NCI-H2227 treated with DMSO at 0.1 percent for 48 hours (cell line): Measurements from ENCODE around the gene MOB3B.

Experiments
- DNase-seq: peaks from one replicate; lab custom pipeline; 2025; lab: John Stamatoyannopoulos, UW

Gene MOB3B

DNA sequence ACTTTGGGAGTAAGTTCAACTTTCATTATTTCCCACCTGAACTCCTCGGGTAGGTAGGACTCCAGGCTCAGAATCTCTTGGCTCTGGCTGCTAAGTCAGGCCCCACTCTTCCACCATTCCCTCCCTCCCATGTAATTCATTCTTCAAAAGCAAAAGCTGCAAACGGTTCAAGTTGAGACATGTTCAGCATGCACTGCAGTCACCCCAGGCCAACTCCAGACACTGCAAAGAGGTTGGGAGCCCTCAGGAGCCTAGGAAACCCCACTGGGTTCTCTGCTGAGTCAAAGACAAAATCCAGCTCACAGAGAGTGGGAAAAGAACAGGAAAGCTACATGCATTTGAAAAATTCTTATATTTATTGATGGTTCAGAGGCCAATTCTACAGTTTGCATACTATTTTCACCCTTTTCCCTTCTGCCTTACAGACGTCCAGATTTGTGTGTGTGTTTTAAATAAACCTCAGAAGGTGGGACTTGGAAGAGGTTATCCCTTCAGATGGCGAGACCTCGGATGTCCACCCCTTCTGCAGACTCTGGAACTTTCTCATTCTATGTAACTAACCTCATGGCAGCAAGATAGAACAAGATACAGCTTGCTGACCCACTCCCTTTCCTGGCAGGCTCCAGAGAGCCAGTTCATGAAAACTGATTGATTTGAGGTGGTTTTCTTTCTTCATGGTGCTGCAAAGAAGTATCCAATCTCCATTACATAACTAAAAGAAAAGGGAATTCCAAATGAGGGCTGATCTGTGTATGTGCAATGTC, 167.0 kb downstream of the MOB3B start:
- DNase-seq: no peak

DNA sequence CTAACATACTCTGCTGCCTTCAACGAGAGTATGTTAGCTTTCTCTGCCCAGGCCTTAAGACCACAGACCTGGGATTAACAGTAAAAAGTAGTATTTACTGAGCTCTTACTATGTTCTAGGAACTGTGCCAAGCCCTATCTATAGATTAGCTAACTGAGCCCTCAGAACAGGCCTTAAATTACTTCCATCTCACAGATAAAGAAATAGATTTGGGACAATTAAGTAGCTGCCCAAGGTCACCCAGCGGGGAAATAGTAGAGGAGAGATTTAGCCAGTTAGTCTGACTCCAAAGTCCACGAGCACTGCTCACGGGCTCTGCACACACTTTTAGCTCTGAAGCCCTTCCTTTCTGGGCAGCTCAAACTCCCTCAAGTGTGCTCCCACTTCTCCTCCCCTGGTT, 168.1 kb downstream of the MOB3B start:
- no peak for DNase-seq

DNA sequence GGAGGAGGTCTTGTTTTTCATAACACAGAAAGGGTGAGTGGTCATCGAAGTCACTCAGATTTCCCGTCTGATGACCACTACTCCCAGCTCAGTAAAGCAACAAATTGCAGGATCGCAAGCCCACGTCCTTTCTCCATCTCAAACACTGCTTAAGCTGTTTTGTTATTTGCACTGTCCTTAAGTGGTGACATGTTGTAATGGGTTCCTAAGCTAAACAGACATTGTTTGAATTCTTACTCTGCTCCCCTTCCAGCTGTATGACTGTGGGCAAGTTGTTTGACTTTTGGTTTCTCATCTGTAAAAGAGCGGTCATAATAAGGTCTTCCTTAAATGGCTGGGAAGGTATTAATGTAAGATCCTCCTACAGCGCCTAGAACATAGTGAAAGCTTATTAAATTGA, 169.9 kb downstream of the MOB3B start:
- DNase-seq: no peak

DNA sequence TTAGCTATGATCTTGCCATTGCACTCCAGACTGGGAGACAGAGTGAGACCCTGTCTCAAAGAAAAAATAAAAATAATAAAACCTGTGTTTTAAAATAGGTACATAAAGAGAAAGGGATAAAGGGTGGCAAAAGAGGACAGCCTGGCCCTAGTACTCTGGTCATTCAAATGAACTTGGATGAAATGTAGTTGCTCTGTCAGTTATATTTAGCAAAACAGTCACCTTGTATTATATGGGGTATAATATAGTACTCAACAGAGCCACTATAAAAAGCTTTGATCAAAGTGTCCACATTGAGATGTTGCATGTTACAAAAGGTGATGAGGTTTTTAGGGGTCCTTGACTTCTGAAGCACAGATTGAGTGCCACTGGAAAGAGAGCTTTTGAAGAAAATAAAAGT, 171.6 kb downstream of the MOB3B start:
- DNase-seq: no peak

DNA sequence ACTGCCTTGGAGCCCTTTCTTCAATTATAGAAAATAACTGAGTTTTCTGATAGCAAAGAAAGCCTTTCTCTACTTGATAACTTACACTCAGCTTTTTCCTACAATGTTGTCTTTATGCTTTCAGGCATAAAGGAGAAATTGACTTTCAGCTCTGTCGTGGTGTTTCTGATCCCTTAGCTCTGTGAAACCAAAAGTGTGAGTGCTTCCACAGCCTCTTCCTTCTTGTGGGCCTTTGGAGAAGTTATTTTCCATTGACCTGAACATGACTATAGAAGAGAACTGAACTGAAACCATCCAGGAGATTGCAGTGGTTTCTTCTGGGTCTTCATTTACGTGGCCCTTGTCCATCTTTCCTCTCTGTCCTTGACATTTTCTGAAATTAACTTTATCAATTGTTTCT, 173.2 kb downstream of the MOB3B start:
- DNase-seq: no peak

DNA sequence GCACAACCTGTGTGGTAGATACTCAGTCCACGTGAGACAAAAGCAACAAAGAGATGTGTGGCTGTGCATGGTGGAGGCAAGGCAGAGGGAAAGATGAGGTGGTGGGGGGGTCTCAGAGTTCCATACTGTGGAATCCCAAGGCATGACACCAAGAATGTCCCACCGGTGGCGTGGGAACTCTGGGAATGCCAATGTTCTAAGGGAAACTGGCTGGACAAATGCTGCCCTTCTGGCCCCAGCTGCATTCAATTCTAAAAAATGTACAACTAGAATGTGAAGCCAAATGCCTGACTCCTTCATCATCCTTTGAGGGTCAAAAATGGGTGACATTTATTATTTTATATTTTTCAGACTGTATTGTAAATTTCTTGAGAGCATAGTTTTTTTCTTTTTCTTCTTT, 174.4 kb downstream of the MOB3B start:
- DNase-seq: no peak

DNA sequence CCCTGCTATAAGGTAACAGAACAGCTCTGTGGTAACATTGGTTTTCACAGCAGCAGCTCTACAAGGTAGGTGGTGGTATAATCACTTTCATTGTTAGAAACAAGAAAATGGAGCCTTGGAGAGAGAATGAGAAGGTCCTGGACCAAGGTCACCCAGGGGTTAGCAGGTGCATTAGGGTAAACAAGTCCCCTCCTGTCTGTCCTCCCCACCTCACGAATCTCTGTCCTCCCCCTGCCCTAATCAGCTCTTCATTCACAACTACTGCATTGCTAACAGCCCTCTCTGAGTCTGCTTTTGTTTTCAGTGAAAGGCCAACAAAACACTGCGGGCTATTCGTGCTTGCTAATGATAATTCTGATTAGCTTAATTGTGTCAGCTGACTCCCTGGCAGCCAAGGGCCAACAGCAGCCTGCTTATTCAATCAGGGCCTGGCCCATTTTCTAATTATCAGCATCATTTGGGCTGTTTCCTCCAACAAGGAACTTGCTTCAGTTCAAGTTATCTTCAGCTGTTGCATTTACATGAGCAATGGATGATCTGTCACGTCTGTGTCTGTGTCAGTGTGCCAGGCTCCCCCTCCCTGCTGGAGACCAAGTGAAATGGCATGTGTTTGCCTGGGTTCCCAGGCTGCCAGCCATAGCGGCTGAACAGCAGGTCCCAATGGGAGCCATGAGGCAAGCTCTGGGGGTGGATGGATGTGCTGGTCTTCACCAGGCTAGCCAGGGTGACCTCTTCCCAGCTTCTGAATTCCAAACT, 176.0 kb downstream of the MOB3B start:
- no peak for DNase-seq

DNA sequence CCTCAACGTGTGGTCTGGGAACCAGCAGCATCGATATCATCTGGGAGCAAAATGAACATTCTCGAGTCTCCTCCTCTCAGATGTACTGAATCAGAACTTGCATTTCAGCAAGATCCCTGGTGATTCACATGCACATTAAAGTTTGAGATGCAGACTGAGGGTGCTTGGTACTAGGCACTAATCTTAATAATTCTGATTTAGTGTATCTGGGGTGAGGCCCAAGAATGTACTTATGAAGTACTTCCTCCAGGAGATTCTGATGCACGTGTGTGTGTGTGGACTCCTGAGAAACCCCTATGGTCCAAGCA, 176.5 kb downstream of the MOB3B start:
- DNase-seq: no peak

DNA sequence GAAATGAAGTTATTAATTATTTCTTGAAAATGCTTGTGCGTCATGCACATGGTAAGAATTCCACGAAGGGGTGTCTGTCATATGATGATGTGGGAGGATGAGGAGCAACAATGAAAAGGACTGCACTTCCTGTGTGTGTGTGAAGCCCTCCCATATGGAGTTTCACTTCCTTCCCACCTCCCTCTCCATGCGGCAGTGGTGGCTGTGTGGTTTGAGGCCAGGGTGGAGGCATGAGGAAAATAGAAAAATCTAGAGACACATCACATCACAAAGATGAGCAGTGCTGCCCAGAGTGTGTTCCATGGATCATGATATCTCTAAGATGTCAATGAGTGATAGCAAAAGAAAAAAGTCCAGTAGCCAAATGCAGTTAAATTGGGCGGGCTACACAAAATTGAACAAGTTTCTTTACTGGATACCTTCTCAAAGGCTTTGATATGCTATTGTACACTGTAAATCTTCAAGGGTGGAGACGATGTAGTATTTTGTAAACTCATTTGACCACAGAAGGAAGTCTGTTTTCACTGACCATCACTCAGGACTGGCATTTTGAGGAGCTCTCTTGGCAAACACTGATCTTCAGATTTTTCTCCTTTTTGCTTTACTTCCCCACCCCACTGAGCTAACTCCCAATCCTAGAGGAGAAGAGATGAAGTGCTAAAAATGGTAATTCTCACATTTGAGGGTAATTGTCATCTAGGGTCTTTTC, 177.0 kb downstream of the MOB3B start:
- no peak for DNase-seq

DNA sequence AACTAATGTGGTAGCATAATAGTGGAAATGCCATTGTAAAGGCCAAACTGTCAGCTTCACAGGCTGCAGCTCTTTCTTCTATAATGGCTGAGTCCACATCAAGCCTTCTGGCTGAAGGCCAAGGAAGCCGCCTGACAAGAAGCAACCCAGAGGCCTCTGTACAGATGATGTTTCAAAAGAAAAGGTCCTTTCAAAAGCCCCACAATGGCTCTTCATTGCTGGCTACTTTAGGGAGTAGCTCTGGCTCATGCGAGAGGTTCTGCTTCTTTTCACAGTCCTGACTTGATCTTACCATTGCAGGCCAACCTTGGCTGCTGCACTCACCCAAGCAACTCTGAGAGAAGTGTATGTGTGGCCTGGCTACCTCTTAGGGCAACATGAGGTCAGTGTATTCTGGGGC, 178.2 kb downstream of the MOB3B start:
- no peak for DNase-seq

DNA sequence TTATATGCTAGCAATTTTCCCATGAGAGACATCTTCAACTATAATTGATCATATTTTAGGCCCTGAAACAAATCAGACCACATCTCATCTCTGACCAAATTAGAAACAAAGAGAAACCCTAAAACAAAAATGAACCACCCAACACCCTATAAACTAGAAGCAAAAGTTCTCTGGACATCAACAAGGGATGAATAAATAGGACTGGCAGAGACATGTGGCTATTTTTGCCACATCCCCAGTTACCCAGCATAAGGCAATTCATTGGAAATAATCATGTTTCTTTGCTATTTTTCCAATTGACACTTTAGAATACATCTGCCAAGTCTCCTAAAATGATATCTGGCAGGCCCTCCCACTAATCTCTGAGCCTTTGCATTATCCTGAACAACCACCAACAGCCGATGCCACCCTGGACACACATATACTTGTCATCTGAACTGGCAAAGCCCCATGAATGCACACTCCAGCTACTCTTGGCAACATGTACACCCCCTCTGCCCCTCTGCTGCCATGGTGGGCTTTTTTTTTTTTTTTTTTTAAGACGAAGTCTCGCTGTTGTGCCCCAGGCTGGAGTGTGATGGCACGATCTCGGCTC, 179.1 kb downstream of the MOB3B start:
- DNase-seq: no peak

DNA sequence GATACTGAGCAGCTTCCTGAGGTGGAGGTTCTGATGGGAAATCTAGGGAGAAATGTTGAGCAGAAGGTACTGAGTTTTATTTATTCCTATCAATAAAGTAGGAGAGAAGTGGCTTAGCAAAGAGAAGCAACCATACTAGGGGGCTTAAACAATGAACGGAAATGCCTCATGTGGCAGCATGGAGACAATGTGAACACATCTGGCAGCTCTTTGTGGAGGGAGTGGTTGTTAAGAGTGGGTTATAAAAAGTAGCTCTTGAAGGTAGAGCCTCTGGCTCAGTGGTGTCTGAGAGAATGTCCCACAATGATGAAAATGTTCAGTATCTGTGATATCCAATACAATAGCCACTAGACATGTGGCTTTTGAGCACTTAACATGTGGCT, 179.9 kb downstream of the MOB3B start:
- DNase-seq: no peak

DNA sequence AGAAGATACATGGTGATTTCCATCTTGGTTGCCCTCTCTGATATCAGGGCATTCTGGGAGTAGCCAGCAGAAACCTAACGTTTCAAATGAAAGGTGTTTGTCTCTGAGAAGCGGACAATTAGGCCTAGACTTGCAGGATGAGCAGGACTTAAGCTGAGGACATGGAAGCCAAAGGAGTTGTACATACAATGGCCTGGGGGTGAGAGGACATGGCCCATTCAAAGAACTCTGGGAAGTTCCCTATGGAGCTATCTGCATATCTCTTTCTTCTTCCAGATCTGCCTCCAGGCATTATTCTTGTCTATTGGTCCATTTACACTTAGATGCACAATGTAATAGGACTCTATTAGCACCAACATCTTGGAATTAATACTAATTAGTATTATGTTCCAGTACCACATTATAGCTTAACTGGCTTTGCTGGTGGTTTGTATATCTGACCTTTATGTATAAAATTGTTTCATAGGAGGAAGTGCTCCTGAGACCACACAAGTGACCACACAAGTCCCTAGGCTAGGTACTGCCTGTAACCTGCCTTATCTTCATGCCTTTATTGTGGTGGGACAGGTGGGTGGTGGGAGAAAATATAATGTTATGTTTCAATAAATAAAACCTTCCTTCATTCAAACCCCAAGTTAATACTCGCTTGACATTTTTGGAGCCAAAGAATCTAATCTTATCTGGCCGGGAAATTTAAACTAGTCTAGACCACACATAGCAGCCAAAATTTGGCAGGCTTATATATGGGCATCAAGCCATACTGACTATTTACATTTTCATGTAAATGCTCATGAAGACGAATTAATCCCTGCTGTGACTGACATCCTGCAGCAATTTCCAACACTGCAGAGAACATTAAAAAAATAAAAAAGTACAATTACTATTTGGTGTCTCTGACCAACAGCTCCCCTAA, 180.6 kb downstream of the MOB3B start:
- no peak for DNase-seq

DNA sequence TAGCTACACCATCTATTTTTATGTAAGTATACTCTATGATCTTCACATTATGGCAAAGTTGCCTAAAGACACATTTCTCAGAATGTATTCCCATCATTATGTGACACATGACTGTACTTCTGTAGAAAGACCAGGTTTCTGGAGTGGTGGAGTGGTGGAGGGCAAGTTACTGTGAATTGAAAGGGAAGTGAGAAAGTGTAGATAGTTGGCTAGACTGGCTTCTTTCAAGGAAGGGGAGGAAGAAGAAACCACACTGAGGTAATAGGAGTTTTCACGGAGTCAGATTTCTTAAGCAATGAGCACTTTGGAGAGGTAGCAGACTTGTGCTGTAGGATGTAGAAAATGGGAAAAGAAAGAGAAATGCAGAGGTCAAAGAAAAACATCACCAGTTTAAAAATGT, 181.7 kb downstream of the MOB3B start:
- DNase-seq: no peak

DNA sequence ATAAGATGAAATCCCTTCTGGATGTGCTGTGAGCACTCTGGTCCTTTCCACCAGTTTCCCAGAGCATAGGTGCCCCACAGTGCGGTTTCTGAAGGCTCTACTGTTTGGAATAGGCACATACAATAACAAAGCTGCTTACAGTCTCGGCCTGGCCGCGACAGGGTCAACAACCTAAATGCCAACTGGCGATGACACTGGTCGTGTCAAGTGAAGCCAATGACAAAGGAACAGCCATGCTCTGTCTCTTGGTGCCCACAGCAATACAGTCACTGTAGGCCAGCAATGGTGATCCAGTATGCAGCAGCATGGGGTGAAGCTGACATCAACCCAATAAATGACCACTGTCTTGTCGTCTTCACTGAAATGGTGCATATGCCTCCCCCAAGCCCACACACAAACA, 184.8 kb downstream of the MOB3B start:
- DNase-seq: no peak

DNA sequence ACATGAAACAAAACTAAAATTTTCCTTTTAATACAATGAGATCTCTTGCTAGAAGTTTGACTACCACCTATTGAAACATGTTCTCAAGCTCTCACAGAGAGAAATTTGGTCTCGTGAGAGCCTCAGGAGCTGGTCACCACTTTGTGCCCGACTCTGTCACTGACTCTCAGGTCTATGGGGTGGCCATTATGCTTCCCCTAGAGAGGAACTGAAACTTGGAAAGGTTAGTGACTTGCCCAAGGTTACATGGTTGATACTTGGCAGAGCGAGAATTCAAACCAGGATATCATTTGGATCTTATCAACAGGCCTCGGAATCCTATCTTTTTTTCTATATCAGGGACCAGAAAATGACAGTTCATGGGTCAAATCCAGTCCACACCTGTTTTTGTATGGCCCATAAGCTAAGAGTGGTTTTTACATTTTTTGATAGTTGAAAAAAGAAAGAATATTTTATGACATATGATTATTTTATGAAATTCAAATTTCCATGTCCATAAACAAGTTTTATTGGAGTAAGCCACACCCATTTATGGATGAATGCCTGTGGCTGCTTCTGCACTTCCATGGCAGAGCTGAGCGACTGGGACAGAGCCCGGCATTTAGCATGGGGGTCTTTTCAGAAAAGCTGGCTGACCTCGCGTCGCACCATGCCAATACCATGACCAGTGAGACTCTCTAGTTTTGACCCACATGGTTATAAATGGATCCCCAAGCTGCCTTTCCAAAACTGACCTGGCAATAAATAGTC, 187.9 kb downstream of the MOB3B start:
- no peak for DNase-seq

DNA sequence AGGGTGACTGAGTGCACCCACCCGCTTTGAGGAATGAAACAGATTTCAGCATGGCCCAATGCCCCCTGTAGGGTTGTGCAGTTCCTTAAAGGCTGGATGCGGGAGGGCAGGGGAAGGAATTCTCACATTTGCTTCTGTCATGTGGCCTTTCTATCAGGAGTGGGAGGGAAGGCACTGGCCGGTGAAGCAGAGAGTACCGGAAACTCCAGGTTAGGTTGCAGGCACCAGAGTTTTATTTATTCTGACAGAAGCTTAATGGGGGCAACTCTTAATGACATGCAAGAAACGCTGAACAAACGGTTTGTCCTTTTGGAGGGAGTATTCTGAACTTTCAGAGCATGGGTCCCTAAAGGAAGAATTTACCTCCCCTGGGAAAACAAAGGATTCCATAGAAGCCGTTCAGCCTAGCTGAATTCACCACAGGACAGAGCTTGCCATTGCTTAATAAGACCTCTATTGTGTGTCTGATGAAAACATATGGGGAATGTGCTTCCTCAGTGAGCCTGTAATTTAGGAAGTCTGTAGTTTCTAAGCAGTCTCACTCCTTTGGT, 188.6 kb downstream of the MOB3B start:
- DNase-seq: no peak

DNA sequence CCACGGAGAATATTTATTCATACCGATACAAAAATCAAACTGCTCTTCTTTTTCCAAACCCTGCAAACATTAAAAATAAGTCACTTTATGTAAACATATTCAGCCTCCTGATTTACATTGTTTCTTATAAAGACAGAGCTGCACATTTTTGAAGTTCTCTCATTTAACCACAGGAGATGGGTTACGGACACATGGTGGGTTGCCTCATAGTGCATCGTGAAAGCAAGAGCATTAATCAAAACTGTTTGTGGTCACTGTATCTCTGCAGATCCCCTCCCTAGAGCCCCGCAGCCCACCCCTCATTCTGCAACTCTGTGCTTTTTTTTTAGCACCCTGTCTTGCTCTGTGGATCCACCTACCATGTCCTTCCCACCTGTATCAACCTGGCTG, 189.3 kb downstream of the MOB3B start:
- DNase-seq: no peak

DNA sequence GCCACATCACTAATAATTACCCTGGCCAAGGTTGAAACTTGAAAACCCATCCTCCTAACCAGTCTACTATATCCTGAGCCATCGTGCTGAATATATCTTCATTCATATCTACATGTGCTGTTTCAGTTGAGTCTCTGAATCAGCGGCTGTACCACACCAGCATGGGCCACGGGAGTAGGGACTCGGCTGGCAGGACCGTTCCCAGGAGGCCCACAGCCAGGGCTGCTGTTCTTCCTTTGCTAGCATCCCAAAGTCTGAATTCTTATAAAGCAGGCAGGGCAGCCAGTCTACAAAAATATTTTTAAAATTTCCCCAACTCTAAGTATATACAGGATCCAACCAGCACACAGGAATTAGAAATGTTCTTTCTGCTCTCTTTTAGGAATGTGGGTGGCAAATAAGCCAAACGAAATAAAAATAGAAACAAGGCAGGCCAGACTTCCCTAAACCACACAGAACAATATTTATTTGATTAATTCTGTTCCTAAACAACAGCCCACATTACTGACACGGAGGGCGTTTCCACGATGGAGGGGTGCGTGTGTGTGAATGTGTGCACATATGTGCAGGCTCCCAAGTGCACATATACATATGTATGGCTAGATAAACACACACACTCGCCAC, 189.8 kb downstream of the MOB3B start:
- DNase-seq: no peak

DNA sequence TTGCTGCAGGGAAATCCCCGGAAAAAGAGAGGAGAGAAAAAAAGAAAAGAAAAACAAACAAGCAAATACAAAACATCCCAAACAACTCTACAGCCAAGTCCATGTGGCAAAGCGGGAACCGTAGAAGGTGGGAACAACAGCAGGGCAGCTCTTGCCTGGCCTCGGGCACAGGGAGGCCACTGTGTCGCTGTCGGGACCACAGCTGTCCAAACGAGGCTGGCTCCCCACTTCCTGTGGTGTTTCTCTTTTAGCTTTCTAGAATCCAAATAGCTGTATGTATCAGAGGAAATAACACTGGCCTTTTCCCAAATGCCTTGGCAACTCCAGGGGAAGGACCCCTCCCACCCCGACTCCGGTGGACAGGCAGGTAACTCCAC, 191.1 kb downstream of the MOB3B start:
- no peak for DNase-seq
